K562 (cell line): ENCODE results near the gene SAE1. TPM values are rescaled to one million over a fixed set of nuclear protein-coding genes. Genes with fewer than 3 reads are reported as not detected.

Experiments used
- BRD9 ChIP-seq: fragments of 450-650 bp; IDR thresholded peaks from 2 replicates; pipeline ENCODE4 v1.6.1; 2018; ENCODE audit warnings: low read depth; ENCODE audit not compliant: partially characterized antibody
- CEBPG ChIP-seq, 3 experiments: fragments of 200-800 bp in 1 of 3; sonication (Bioruptor generic) in 1 of 3; sonication (generic) in 1 of 3; formaldehyde crosslinking in 1 of 3; IDR thresholded peaks in 2 of 3; conservative IDR thresholded peaks in 1 of 3; 2 replicates each; pipeline versions ENCODE4 v1.6.1 to v1.8.0; 2016 to 2022; ENCODE audit warnings: missing compliant biosample characterization in 2 of 3, missing genetic modification characterization in 2 of 3, mild to moderate bottlenecking in 1 of 3, missing genetic modification reagents in 1 of 3
- FOXA1 ChIP-seq: fragments of 450-650 bp; IDR thresholded peaks from 2 replicates; pipeline ENCODE4 v1.6.1; 2016; ENCODE audit warnings: mild to moderate bottlenecking, borderline replicate concordance
- HDAC3 ChIP-seq: fragments of 450-650 bp; IDR thresholded peaks from 2 replicates; pipeline ENCODE4 v1.6.1; 2018; ENCODE audit warnings: borderline replicate concordance, mild to moderate bottlenecking, moderate library complexity; ENCODE audit not compliant: partially characterized antibody
- JUND ChIP-seq, 2 experiments: IDR thresholded peaks; 2 replicates in 1 of 2; 3 replicates in 1 of 2; pipeline ENCODE4 v1.6.1; 2011; ENCODE audit warnings: borderline replicate concordance in 2 of 2, low read depth in 2 of 2, low read length in 2 of 2, improper control_type of control experiment in 1 of 2, missing biosample characterization in 1 of 2, missing genetic modification characterization in 1 of 2, missing genetic modification reagents in 1 of 2
- MEF2A ChIP-seq: IDR thresholded peaks from 2 replicates; pipeline ENCODE4 v1.6.1; 2011; ENCODE audit warnings: low read depth, mild to moderate bottlenecking, low read length, moderate library complexity; ENCODE audit not compliant: control insufficient read depth
- SUPT5H ChIP-seq: fragments of 450-650 bp; IDR thresholded peaks from 2 replicates; pipeline ENCODE4 v1.6.1; 2016
- TBP ChIP-seq: optimal IDR thresholded peaks from 2 replicates; pipeline ENCODE3; 2011; ENCODE audit warnings: low read depth, low read length, improper control_type of control experiment
- TEAD1 ChIP-seq, 2 experiments: fragments of 450-650 bp in 1 of 2; sonication (generic) in 1 of 2; formaldehyde crosslinking; IDR thresholded peaks; 2 replicates each; pipeline versions ENCODE4 v1.4.0 to v1.8.0; 2020 to 2022; ENCODE audit warnings: mild to moderate bottlenecking in 2 of 2, missing genetic modification reagents in 1 of 2
- U2AF1 ChIP-seq: fragments of 200-400 bp; formaldehyde crosslinking; optimal IDR thresholded peaks from 2 replicates; pipeline ENCODE3; 2017; ENCODE audit warnings: mild to moderate bottlenecking, low read depth, low read length, moderate library complexity
- ZNF174 ChIP-seq: fragments of 250-450 bp; sonication (Bioruptor Pico); IDR thresholded peaks from 2 replicates; pipeline ENCODE4 v1.4.0; 2020; ENCODE audit warnings: mild to moderate bottlenecking
- ZNF444 ChIP-seq: fragments of 250-450 bp; sonication (Bioruptor Pico); IDR thresholded peaks from 2 replicates; pipeline ENCODE4 v1.4.0; 2020; ENCODE audit warnings: mild to moderate bottlenecking, moderate library complexity
- polyA plus RNA-seq, 8 experiments: library from polyadenylated mRNA; depleted of rRNA in 4 of 8; stranded (reverse) in 5 of 8; unstranded in 3 of 8; fragments of >200 nt; fragmentation: Nextera tagmentation in 2 of 8; fragmentation: Illumina TruSeq in 1 of 8; extraction: Ambion mirVana in 2 of 8; extraction: Trizol in 1 of 8; gene quantifications; 2 replicates each; pipeline versions ENCODE4 v1.2.1 to v1.2.3, GENCODE V29; 2011 to 2014; ENCODE audit warnings: inconsistent platforms in 1 of 8, missing spikeins in 1 of 8
- total RNA-seq, 7 experiments: library from RNA; depleted of rRNA in 6 of 7; stranded (reverse); fragments of >200 nt in 6 of 7; fragmentation: Illumina TruSeq in 2 of 7; extraction: Trizol in 2 of 7; gene quantifications; 2 replicates each; pipeline versions ENCODE4 v1.2.1 to v1.2.3, GENCODE V29; 2011 to 2021; ENCODE audit warnings: low replicate concordance in 1 of 7
- TF ChIP-seq, protein P1 (sequence below): fragments of 250-450 bp; sonication (Bioruptor Pico); IDR thresholded peaks from 2 replicates; pipeline ENCODE4 v1.4.0; 2020
- TF ChIP-seq, protein P2 (sequence below): sonication (generic); formaldehyde crosslinking; IDR thresholded peaks from 2 replicates; pipeline ENCODE4 v1.8.0; 2022; ENCODE audit warnings: mild to moderate bottlenecking, missing genetic modification reagents
- TF ChIP-seq, protein P3 (sequence below): IDR thresholded peaks from 2 replicates; pipeline ENCODE4 v1.6.1; 2014; ENCODE audit warnings: antibody characterized with exemption

SAE1 gene
- total and polyA plus RNA-seq, 9 of the 15 experiments (the other 6 are each of a cell fraction or from before 2014, with no cell fraction given) = 82.8 to 299 (median 217) TPM

DNA sequence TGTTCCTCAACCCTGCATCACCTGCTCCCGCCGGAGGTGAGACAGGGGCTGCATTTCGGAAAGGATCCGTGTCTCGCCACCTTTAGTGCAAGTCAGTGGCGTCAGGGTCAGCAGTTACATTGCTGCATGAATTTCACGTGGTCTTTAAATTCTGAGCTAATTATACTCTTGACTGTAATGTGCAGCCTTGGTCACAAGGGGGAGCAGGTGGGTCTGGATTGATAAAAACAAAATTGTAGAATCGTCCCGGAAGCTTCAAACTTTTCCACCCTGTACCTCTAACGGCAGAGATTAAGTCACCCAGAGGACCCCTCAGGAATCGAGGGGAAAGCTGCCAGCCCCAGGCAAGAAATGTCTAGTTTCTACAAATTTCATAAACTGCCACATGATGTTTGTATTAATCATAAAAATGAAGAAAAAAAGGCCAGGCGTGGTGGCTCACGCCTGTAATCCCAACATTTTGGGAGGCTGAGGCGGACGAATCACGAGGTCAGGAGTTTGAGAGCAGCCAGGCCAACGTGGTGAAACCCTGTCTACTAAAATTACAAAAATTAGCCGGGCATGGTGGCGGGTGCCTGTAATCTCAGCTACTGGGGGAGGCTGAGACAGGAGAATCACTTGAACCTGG, 80.2 kb downstream of the SAE1 start (continued):
- TF ChIP-seq BRD9 = peak; percentile 94
- TF ChIP-seq TEAD1 (CRISPR knock-in tag; IDR thresholded peaks at IDR 0.05) = peak in 1 of 2 experiments; percentile 78; a peak in 2 of 4 replicates
- TF ChIP-seq TBP = peak; percentile 54
- TF ChIP-seq ZNF174 (CRISPR knock-in tag) = no peak
- no peak for TF ChIP-seq CEBPG (CRISPR knock-in tag; IDR thresholded peaks at IDR 0.05)
- no peak for TF ChIP-seq CEBPG (tag; conservative IDR thresholded peaks at IDR 0.05 in 1 of 2, IDR thresholded peaks at IDR 0.05 in 1 of 2)
- TF ChIP-seq FOXA1 = no peak
- TF ChIP-seq JUND (IDR thresholded peaks at IDR 0.05; ENCODE audit: borderline replicate concordance, low read depth, low read length) = no peak; the same call in 1 of the 2 replicates
- peak; percentile 72; the same call in 1 of the 3 replicates for TF ChIP-seq JUND (tag; IDR thresholded peaks at IDR 0.05; ENCODE audit: borderline replicate concordance, low read depth, low read length)
- TF ChIP-seq, protein P1, sequence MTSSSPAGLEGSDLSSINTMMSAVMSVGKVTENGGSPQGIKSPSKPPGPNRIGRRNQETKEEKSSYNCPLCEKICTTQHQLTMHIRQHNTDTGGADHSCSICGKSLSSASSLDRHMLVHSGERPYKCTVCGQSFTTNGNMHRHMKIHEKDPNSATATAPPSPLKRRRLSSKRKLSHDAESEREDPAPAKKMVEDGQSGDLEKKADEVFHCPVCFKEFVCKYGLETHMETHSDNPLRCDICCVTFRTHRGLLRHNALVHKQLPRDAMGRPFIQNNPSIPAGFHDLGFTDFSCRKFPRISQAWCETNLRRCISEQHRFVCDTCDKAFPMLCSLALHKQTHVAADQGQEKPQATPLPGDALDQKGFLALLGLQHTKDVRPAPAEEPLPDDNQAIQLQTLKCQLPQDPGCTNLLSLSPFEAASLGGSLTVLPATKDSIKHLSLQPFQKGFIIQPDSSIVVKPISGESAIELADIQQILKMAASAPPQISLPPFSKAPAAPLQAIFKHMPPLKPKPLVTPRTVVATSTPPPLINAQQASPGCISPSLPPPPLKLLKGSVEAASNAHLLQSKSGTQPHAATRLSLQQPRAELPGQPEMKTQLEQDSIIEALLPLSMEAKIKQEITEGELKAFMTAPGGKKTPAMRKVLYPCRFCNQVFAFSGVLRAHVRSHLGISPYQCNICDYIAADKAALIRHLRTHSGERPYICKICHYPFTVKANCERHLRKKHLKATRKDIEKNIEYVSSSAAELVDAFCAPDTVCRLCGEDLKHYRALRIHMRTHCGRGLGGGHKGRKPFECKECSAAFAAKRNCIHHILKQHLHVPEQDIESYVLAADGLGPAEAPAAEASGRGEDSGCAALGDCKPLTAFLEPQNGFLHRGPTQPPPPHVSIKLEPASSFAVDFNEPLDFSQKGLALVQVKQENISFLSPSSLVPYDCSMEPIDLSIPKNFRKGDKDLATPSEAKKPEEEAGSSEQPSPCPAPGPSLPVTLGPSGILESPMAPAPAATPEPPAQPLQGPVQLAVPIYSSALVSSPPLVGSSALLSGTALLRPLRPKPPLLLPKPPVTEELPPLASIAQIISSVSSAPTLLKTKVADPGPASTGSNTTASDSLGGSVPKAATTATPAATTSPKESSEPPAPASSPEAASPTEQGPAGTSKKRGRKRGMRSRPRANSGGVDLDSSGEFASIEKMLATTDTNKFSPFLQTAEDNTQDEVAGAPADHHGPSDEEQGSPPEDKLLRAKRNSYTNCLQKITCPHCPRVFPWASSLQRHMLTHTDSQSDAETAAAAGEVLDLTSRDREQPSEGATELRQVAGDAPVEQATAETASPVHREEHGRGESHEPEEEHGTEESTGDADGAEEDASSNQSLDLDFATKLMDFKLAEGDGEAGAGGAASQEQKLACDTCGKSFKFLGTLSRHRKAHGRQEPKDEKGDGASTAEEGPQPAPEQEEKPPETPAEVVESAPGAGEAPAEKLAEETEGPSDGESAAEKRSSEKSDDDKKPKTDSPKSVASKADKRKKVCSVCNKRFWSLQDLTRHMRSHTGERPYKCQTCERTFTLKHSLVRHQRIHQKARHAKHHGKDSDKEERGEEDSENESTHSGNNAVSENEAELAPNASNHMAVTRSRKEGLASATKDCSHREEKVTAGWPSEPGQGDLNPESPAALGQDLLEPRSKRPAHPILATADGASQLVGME = no peak; the same call in 1 of the 2 replicates
- TF ChIP-seq SUPT5H = no peak
- no peak for TF ChIP-seq U2AF1
- no peak for TF ChIP-seq ZNF444 (CRISPR knock-in tag)
- TF ChIP-seq, protein P2, sequence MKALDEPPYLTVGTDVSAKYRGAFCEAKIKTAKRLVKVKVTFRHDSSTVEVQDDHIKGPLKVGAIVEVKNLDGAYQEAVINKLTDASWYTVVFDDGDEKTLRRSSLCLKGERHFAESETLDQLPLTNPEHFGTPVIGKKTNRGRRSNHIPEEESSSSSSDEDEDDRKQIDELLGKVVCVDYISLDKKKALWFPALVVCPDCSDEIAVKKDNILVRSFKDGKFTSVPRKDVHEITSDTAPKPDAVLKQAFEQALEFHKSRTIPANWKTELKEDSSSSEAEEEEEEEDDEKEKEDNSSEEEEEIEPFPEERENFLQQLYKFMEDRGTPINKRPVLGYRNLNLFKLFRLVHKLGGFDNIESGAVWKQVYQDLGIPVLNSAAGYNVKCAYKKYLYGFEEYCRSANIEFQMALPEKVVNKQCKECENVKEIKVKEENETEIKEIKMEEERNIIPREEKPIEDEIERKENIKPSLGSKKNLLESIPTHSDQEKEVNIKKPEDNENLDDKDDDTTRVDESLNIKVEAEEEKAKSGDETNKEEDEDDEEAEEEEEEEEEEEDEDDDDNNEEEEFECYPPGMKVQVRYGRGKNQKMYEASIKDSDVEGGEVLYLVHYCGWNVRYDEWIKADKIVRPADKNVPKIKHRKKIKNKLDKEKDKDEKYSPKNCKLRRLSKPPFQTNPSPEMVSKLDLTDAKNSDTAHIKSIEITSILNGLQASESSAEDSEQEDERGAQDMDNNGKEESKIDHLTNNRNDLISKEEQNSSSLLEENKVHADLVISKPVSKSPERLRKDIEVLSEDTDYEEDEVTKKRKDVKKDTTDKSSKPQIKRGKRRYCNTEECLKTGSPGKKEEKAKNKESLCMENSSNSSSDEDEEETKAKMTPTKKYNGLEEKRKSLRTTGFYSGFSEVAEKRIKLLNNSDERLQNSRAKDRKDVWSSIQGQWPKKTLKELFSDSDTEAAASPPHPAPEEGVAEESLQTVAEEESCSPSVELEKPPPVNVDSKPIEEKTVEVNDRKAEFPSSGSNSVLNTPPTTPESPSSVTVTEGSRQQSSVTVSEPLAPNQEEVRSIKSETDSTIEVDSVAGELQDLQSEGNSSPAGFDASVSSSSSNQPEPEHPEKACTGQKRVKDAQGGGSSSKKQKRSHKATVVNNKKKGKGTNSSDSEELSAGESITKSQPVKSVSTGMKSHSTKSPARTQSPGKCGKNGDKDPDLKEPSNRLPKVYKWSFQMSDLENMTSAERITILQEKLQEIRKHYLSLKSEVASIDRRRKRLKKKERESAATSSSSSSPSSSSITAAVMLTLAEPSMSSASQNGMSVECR (CRISPR knock-in tag) = no peak
- no peak for TF ChIP-seq HDAC3
- TF ChIP-seq, protein P3, sequence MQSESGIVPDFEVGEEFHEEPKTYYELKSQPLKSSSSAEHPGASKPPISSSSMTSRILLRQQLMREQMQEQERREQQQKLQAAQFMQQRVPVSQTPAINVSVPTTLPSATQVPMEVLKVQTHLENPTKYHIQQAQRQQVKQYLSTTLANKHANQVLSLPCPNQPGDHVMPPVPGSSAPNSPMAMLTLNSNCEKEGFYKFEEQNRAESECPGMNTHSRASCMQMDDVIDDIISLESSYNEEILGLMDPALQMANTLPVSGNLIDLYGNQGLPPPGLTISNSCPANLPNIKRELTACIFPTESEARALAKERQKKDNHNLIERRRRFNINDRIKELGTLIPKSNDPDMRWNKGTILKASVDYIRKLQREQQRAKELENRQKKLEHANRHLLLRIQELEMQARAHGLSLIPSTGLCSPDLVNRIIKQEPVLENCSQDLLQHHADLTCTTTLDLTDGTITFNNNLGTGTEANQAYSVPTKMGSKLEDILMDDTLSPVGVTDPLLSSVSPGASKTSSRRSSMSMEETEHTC = peak; percentile 61
- TF ChIP-seq MEF2A = no peak
